Naive B cell (primary cell): Measurements from ENCODE around the gene MICAL2. TPM values are rescaled to one million over a fixed set of nuclear protein-coding genes. Genes with fewer than 3 reads are reported as not detected.

Experiments used
- ATAC-seq, 2 donors: fragments of 150-1000 bp; cut with Tn5 transposase; 2 replicates each; pipeline ENCODE4 v1.10.0; 2021; ENCODE audit warnings: low read depth in 2 of 2, mild to moderate bottlenecking in 2 of 2, moderate library complexity in 2 of 2
- DNase-seq: peaks from one replicate; pipeline ENCODE4 v3.0.0; 2022
- H3K27ac Mint-ChIP-seq, 6 donors: one replicate each; pipeline ENCODE4 v1.8.0; 2020 to 2022; ENCODE audit warnings: mild to moderate bottlenecking in 6 of 6, mixed read lengths in 6 of 6, moderate library complexity in 5 of 6, inconsistent platforms in 2 of 6
- H3K27me3 Mint-ChIP-seq, 3 donors: one replicate each; pipeline ENCODE4 v1.8.0; 2021 to 2022; ENCODE audit warnings: mixed read lengths in 3 of 3, mild to moderate bottlenecking in 1 of 3
- H3K36me3 Mint-ChIP-seq, 2 donors: one replicate each; pipeline ENCODE4 v1.8.0; 2020 to 2022; ENCODE audit warnings: mixed read lengths in 2 of 2, inconsistent platforms in 1 of 2, mild to moderate bottlenecking in 1 of 2
- H3K4me1 Mint-ChIP-seq, 3 donors: one replicate each; pipeline ENCODE4 v1.8.0; 2020 to 2022; ENCODE audit warnings: mixed read lengths in 3 of 3, inconsistent platforms in 1 of 3, mild to moderate bottlenecking in 1 of 3, moderate library complexity in 1 of 3
- H3K4me3 Mint-ChIP-seq, 8 donors: one replicate each; pipeline ENCODE4 v1.8.0; 2020 to 2022; ENCODE audit warnings: mild to moderate bottlenecking in 8 of 8, mixed read lengths in 8 of 8, moderate library complexity in 8 of 8, inconsistent platforms in 2 of 8
- H3K9me3 Mint-ChIP-seq, 7 donors: one replicate each; pipeline ENCODE4 v1.8.0; 2020 to 2022; ENCODE audit warnings: mixed read lengths in 7 of 7, mild to moderate bottlenecking in 5 of 7, inconsistent platforms in 2 of 7, moderate library complexity in 1 of 7
- polyA plus RNA-seq, 6 donors: library from polyadenylated mRNA; unstranded; fragments of 300-500 nt; fragmentation: Illumina TruSeq; gene quantifications; one replicate each; pipeline ENCODE4 v1.2.3, GENCODE V29; 2021; ENCODE audit warnings: low read depth in 6 of 6

MICAL2 gene
- polyA plus RNA-seq, 6 donors from 2014 or later, result 0.05 to 1.3 TPM; not detected in 4

DNA sequence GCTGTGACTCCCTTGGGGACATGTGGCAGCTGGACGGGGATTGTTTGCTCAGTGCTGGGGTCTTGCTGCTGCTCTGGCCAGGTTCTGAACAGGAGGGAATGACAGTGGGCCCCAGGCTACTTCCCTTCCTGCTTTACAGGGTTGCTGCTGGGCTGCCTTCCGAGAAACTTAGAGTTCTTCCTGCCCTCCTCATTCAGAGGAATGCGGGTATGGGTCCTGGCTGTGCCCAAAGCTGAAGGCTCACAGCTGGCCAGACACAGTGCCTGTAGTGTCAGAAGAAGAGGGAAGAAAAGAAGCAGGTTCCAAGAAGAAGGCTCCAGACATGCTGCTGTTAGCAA is 158.7 kb downstream of the MICAL2 start:
- H3K4me3 Mint-ChIP-seq, result no peak overlapping the region
- ATAC-seq, result no peak
- no peak for DNase-seq
- no peaks in the 10 kb centered on the region for H3K4me1 Mint-ChIP-seq
- no peak overlapping the region for H3K27ac Mint-ChIP-seq
- peaks cover 4 to 10% (median 5%) of the 10 kb centered on the region in 3 donors for H3K27me3 Mint-ChIP-seq
- H3K9me3 Mint-ChIP-seq, result peaks cover 0 to 3% (median 0%) of the 10 kb centered on the region in 7 donors
- no peaks in the 10 kb centered on the region for H3K36me3 Mint-ChIP-seq

- DNase-seq (no peak), ATAC-seq (no peak)
- no peak overlapping the region for H3K4me3 Mint-ChIP-seq
- peaks cover 0 to 3% (median 0%) of the 10 kb centered on the region in 7 donors for H3K9me3 Mint-ChIP-seq
- H3K27me3 Mint-ChIP-seq, result peaks cover 4 to 10% (median 5%) of the 10 kb centered on the region in 3 donors
- no peaks in the 10 kb centered on the region for H3K36me3 Mint-ChIP-seq
- no peaks in the 10 kb centered on the region for H3K4me1 Mint-ChIP-seq
- no peak overlapping the region for H3K27ac Mint-ChIP-seq
Observed at GRCh38 chr11:12269446-12270214, 159.2 kb downstream of the MICAL2 start.

- Mint-ChIP-seq H3K27ac (peak overlapping the region in 1 of 6 donors; percentile 7), H3K4me3 (no peak overlapping the region), H3K4me1 (no peaks in the 10 kb centered on the region), H3K9me3 (peaks cover 0 to 3% (median 0%) of the 10 kb centered on the region in 7 donors), H3K27me3 (peaks cover 4 to 10% (median 5%) of the 10 kb centered on the region in 3 donors), H3K36me3 (no peaks in the 10 kb centered on the region)
- DNase-seq, result no peak
- no peak for ATAC-seq
Observed at GRCh38 chr11:12270215-12270797, 159.9 kb downstream of the MICAL2 start.

DNA sequence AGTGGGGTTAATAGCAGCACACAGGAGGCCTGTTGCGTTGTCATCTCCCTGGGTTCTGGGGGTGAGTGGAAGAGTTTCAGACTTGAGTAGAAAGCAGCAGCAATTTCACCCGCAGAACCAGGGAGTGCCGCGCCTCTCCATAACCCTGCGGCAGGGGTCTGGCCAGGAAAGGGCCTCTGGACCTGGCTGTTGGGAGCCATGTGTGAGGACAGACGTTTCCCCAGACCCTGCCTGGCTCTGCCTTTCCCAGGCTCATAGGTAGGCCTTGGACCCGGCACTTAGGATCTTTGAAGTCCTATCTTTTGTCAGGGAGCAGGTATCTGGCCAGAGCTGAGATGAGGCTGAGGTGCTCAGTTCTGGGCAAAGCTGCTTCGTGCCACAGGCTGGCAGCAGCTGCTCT is 160.4 kb downstream of the MICAL2 start:
- Mint-ChIP-seq H3K36me3 (no peaks in the 10 kb centered on the region), H3K4me1 (no peaks in the 10 kb centered on the region), H3K9me3 (peaks cover 0 to 3% (median 0%) of the 10 kb centered on the region in 7 donors), H3K27ac (peak overlapping the region in 1 of 6 donors; percentile 7), H3K4me3 (no peak overlapping the region), H3K27me3 (peaks cover 4 to 10% (median 5%) of the 10 kb centered on the region in 3 donors)
- ATAC-seq (no peak), DNase-seq (no peak)

- no peak for ATAC-seq
- peaks cover 4 to 10% (median 5%) of the 10 kb centered on the region in 3 donors for H3K27me3 Mint-ChIP-seq
- H3K27ac Mint-ChIP-seq, result no peak overlapping the region
- peaks cover 0 to 3% (median 0%) of the 10 kb centered on the region in 7 donors for H3K9me3 Mint-ChIP-seq
- no peaks in the 10 kb centered on the region for H3K36me3 Mint-ChIP-seq
- H3K4me1 Mint-ChIP-seq, result no peaks in the 10 kb centered on the region
- no peak overlapping the region for H3K4me3 Mint-ChIP-seq
- DNase-seq, result no peak
Observed at GRCh38 chr11:12271241-12271640, 160.9 kb downstream of the MICAL2 start.

GRCh38 chr11:12271826-12272366 is 161.5 kb downstream of the MICAL2 start:
- no peak for ATAC-seq
- Mint-ChIP-seq H3K27me3 (peaks cover 4 to 9% (median 5%) of the 10 kb centered on the region in 3 donors), H3K36me3 (no peaks in the 10 kb centered on the region), H3K9me3 (peaks cover 0 to 3% (median 0%) of the 10 kb centered on the region in 7 donors), H3K4me1 (no peaks in the 10 kb centered on the region), H3K27ac (no peak overlapping the region), H3K4me3 (no peak overlapping the region)
- no peak for DNase-seq

DNA sequence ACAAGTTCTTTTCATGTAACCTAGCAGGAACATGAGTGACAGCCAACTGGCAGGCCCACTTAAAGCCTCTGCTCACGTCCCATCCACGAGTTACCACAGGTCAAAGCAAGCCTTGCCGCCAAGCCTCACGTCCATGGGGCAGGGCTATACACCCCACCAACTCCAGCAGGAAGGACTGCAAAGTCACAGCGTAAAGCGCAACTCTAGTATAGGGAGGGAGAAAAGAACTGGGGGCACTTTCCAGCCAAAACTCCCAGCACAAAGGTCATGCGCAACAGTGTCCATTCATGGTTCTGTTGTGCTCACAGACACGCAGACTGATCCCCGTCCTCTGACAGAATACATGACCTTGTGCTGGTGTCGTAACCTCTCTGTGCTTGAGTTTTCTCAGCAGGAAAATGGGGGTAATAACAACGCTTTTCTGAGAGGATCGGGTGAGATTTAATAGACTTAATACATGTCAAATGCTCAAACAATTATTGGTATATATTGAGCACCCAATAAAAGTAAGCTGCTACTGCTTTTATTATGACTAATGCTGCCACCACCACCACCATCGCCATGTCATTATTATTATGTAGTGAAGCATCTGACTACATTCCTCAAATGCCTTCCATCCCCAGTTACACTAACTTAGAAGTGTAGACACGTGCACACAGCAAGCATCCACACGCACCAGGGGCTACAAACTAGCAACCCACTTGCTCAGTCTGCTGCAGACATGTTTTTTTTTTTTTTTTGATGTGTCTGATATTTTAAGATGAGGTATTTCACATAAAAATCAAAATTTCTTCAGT is 162.6 kb downstream of the MICAL2 start:
- peaks cover 0 to 5% (median 4%) of the 10 kb centered on the region in 3 donors for H3K27me3 Mint-ChIP-seq
- no peak overlapping the region for H3K4me3 Mint-ChIP-seq
- ATAC-seq (no peak), DNase-seq (no peak)
- no peaks in the 10 kb centered on the region for H3K36me3 Mint-ChIP-seq
- H3K4me1 Mint-ChIP-seq, result no peaks in the 10 kb centered on the region
- H3K27ac Mint-ChIP-seq, result no peak overlapping the region
- no peaks in the 10 kb centered on the region for H3K9me3 Mint-ChIP-seq

DNA sequence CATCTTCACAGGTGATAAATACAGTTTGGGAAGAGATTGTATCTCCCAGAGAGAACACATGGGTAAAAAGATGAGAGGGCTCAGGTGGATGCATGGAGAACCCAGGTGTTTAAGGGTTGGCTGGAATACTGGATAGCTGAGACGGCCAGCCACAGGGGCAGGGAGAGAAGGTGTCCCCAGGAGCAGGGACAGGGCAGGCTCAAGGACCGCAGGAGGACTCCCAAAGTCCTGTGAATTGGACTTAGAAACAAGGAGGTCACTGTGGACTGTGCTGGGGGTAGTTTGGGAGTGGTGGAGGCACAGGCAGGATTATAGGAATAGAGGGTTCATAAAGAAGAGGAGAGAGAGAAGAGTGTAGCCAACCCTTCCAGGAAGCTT is 163.2 kb downstream of the MICAL2 start:
- ATAC-seq (no peak), DNase-seq (no peak)
- Mint-ChIP-seq H3K9me3 (no peaks in the 10 kb centered on the region), H3K4me1 (no peaks in the 10 kb centered on the region), H3K27me3 (peaks cover 0 to 5% (median 4%) of the 10 kb centered on the region in 3 donors), H3K27ac (no peak overlapping the region), H3K4me3 (no peak overlapping the region), H3K36me3 (no peaks in the 10 kb centered on the region)

GRCh38 chr11:12274056-12274455 is 163.7 kb downstream of the MICAL2 start:
- ATAC-seq (no peak), DNase-seq (no peak)
- Mint-ChIP-seq H3K36me3 (no peaks in the 10 kb centered on the region), H3K4me1 (no peaks in the 10 kb centered on the region), H3K4me3 (no peak overlapping the region), H3K9me3 (no peaks in the 10 kb centered on the region), H3K27me3 (peaks cover 0 to 5% (median 4%) of the 10 kb centered on the region in 3 donors), H3K27ac (no peak overlapping the region)

DNA sequence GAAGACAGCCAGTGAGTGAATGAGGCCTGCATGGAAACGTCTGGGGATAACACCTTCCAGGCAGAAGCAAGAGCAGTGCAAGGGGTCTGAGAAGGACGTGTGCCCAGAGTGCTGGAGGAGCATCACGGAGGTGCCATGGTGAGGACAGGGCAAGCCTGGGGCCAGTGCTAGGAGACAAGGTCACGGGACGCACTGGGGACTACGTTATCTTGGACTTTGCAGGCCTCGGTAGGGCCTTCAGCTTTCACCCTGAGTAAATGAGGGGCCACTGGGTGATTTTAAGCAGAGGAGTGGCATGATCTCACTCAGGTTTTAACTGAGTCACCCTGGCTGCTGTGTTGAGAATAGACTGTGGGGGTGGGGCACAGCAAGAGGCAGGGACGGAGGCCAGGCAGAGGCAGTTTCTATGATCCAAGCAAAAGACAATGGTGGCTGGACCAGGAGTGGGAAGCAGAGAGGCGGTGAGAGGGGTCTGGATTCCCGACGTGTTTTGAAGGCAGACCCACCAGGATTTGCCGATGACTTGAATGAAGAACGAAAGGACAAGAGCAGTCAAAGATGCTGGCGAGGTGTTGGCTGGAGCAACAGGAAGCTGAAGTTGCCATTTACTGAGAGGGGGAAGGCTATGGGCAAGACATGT is 164.3 kb downstream of the MICAL2 start:
- Mint-ChIP-seq H3K27ac (peak overlapping the region in 1 of 6 donors; percentile 48), H3K4me3 (no peak overlapping the region), H3K36me3 (no peaks in the 10 kb centered on the region), H3K4me1 (no peaks in the 10 kb centered on the region), H3K27me3 (peaks cover 0 to 5% (median 4%) of the 10 kb centered on the region in 3 donors), H3K9me3 (no peaks in the 10 kb centered on the region)
- DNase-seq (no peak), ATAC-seq (no peak)

DNA sequence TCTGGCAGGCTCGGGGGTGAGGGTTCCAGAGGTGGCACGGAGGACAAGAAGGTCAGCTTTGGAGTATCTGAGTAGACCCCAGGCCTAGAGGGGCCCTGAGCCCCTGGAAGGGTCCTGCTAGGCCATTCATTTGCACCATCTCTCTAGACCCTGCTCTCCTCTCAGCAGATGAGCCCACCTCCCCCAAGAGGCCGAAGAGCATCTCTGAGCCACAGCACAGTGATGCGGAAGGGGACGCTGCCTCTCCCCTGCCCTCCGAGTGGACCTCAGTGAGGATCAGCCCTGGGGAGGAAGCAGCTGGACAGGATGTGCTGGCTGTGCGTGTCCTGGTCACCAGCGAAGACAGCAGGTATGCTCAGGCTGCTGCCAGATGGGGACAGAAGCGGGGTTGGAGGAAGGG is 165.4 kb downstream of the MICAL2 start:
- Mint-ChIP-seq H3K27me3 (peaks cover 0 to 4% (median under 1%) of the 10 kb centered on the region in 3 donors), H3K4me1 (no peaks in the 10 kb centered on the region), H3K36me3 (no peaks in the 10 kb centered on the region), H3K9me3 (no peaks in the 10 kb centered on the region), H3K27ac (no peak overlapping the region), H3K4me3 (no peak overlapping the region)
- ATAC-seq (no peak), DNase-seq (no peak)

DNA sequence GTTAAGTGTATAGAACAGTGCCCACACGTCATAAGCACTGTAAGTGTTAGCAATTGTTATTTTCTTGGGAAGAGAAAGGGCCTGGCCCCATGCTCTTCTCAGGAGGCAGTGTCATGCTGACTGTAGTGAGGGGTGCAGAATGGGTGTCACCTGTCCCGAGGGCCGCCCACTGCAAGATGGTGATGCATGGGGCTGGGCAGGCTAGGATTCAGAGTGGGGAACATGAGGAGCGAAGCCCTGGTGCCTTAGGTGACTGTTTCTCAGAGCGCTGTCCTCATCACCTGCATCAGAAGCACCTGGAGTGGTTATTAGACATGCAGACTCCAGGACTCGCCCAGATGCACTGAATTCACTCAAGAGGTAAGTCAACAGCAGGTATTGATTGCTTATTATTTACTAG is 166.0 kb downstream of the MICAL2 start:
- DNase-seq (no peak), ATAC-seq (no peak)
- Mint-ChIP-seq H3K27me3 (peaks cover 0 to 2% (median 0%) of the 10 kb centered on the region in 3 donors), H3K27ac (no peak overlapping the region), H3K9me3 (no peaks in the 10 kb centered on the region), H3K36me3 (no peaks in the 10 kb centered on the region), H3K4me1 (no peaks in the 10 kb centered on the region), H3K4me3 (no peak overlapping the region)

DNA sequence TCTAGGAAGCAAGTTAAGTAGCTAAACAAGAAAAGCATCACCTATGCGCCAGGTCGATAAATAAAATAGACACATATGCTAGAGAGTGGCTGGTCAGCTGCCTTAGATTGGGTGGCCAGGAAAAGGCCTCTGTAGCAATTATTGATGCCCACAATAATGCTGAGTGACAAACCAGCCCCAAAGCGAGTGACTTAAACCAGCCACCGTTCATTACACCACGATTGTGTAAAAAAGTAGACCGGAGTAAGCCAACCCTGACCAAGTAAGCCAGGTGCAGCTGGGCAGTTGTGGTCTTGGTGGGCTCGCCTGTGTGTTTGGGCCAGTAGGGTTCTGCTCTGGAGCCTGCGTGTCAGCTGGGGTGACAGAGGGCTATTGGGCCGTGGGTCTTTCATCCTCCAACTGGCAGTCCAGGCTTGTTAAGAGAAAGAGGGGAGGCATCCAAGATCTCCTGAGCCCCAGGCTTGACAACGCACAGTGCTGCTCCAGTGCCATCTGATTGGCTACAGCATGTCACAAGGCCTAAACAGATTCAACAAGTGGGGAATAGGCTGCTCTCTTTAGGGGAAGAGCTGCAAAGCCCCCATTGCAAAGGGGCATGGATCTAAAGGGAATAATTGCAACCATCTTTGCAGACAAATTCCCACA is 166.6 kb downstream of the MICAL2 start:
- Mint-ChIP-seq H3K4me1 (no peaks in the 10 kb centered on the region), H3K9me3 (no peaks in the 10 kb centered on the region), H3K4me3 (no peak overlapping the region), H3K27ac (no peak overlapping the region), H3K36me3 (no peaks in the 10 kb centered on the region), H3K27me3 (no peaks in the 10 kb centered on the region)
- DNase-seq (no peak), ATAC-seq (no peak)
